Breast epithelium (tissue), 3 donors: ENCODE data around the gene NMUR1.

Source experiments
- POLR2A ChIP-seq: fragments of 450-650 bp; IDR thresholded peaks from one replicate; pipeline ENCODE4 v1.6.1; 2016; ENCODE audit warnings: antibody characterized with exemption, mild to moderate bottlenecking, moderate library complexity
- POLR2AphosphoS5 ChIP-seq, 3 donors: sonication (generic); formaldehyde crosslinking; IDR thresholded peaks; one replicate each; pipeline ENCODE4 v1.6.1; 2017; ENCODE audit warnings: antibody characterized with exemption in 3 of 3
- TF ChIP-seq, protein P1 (sequence below), 3 donors: fragments of 450-650 bp; IDR thresholded peaks; one replicate each; pipeline ENCODE4 v1.5.1; 2016 to 2017; ENCODE audit warnings: antibody characterized with exemption in 3 of 3, mild to moderate bottlenecking in 3 of 3, moderate library complexity in 3 of 3

DNA sequence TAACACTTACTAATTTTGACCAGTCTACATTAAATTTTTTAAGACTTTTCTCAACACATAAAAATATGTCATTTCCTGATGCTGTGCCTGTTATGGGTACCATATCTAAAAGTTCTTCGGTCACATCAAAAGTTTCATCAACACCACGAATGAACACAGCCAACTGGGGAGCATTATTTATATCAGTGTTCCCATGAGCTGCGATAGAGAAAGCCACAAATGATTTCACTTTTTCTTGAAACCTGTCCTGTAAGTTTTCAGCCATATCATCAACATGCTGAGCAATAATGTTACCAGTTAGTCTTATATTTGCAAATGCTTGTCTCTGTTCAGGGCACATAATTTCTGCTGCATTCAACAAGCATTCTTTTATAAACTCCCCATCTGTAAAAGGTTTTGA is 35.6 kb downstream of the NMUR1 start:
- TF ChIP-seq, protein P1, sequence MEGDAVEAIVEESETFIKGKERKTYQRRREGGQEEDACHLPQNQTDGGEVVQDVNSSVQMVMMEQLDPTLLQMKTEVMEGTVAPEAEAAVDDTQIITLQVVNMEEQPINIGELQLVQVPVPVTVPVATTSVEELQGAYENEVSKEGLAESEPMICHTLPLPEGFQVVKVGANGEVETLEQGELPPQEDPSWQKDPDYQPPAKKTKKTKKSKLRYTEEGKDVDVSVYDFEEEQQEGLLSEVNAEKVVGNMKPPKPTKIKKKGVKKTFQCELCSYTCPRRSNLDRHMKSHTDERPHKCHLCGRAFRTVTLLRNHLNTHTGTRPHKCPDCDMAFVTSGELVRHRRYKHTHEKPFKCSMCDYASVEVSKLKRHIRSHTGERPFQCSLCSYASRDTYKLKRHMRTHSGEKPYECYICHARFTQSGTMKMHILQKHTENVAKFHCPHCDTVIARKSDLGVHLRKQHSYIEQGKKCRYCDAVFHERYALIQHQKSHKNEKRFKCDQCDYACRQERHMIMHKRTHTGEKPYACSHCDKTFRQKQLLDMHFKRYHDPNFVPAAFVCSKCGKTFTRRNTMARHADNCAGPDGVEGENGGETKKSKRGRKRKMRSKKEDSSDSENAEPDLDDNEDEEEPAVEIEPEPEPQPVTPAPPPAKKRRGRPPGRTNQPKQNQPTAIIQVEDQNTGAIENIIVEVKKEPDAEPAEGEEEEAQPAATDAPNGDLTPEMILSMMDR (IDR thresholded peaks at IDR 0.05) = no peak
- TF ChIP-seq POLR2A (no peak), POLR2AphosphoS5 (IDR thresholded peaks at IDR 0.05) (no peak)
